ENCODE results near the gene LAMTOR5.
"Not testable (repeated sequence)": the region's sequence is repeated elsewhere in the genome, so short reads cannot be mapped to it uniquely, and the experiment has no call there.

The LAMTOR5 gene

GRCh38 chr1:110409316-110409715 is 1.8 kb upstream of the LAMTOR5 start:
- WGBS, 2 donors (ENCODE audit: extremely low coverage in 2 of 2, insufficient read length in 2 of 2, insufficient replicate concordance in 1 of 2): no CpG with 5 or more reads among the region's 6 CpGs
- H4K8ac ChIP-seq (ENCODE audit: low read depth, low read length): no peak overlapping the region

GRCh38 chr1:110408488-110408887 is 994 bp upstream of the LAMTOR5 start:
- Histone ChIP-seq H3K18ac (ENCODE audit: low read length) (no peak overlapping the region), H2AK5ac (ENCODE audit: low read depth, low read length) (no peak overlapping the region), H3K36me3 (replicated peaks in 1 of 2; ENCODE audit: control insufficient read depth in 2 of 2, insufficient read depth in 2 of 2, low read length in 2 of 2) (peaks cover 2 to 27% of the 10 kb centered on the region in 2 donors), H3K27me3 (ENCODE audit: control insufficient read depth in 3 of 3, insufficient read depth in 3 of 3, low read depth in 1 of 3, low read length in 3 of 3) (peaks cover 0 to 2% (median 0%) of the 10 kb centered on the region in 3 experiments), H2BK12ac (ENCODE audit: low read length) (no peak overlapping the region), H3K9ac (ENCODE audit: low read depth, low read length, poor library complexity) (no peak overlapping the region), H3K14ac (ENCODE audit: low read length) (no peak overlapping the region), H3K4me1 (ENCODE audit: control insufficient read depth in 2 of 2, insufficient read depth in 1 of 2, low read depth in 1 of 2, low read length in 2 of 2) (peaks cover 0 to 3% of the 10 kb centered on the region in 2 donors), H3K4ac (ENCODE audit: low read length) (no peak overlapping the region), H4K91ac (ENCODE audit: low read depth, low read length, poor library complexity) (no peak overlapping the region), H2AFZ (ENCODE audit: low read length) (no peak overlapping the region), H2BK120ac (ENCODE audit: low read depth, low read length) (no peak overlapping the region), H2BK5ac (ENCODE audit: low read length) (no peak overlapping the region), H3K79me1 (ENCODE audit: low read depth, low read length) (peaks cover 3% of the 10 kb centered on the region), H4K8ac (ENCODE audit: low read depth, low read length) (no peak overlapping the region), H3K4me3 (ENCODE audit: low read length in 2 of 2) (peak overlapping the region in 1 of 2 donors; percentile 74), H3K27ac (replicated peaks; ENCODE audit: low read length) (no peak overlapping the region), H3K23ac (ENCODE audit: low read depth, low read length, poor library complexity) (no peak overlapping the region), H2BK15ac (ENCODE audit: low read length) (no peak overlapping the region), H3K4me2 (ENCODE audit: insufficient read depth, low read length, poor library complexity, severe bottlenecking) (no peak overlapping the region), H3K9me3 (replicated peaks in 1 of 2; ENCODE audit: control insufficient read depth in 2 of 2, insufficient read depth in 1 of 2, low read depth in 1 of 2, low read length in 2 of 2) (no peaks in the 10 kb centered on the region)
- DNase-seq (ENCODE audit: low spot score): no peak
- WGBS, 2 donors (ENCODE audit: extremely low coverage in 2 of 2, insufficient read length in 2 of 2, insufficient replicate concordance in 1 of 2): no CpG with 5 or more reads among the region's 8 CpGs

More at GRCh38 chr1:110409316-110409715, 1.8 kb upstream of the LAMTOR5 start:
- Histone ChIP-seq H2BK120ac (ENCODE audit: low read depth, low read length) (no peak overlapping the region), H3K4me2 (ENCODE audit: insufficient read depth, low read length, poor library complexity, severe bottlenecking) (no peak overlapping the region), H3K79me1 (ENCODE audit: low read depth, low read length) (peaks cover 3% of the 10 kb centered on the region), H2BK15ac (ENCODE audit: low read length) (no peak overlapping the region), H3K27me3 (ENCODE audit: control insufficient read depth in 3 of 3, insufficient read depth in 3 of 3, low read depth in 1 of 3, low read length in 3 of 3) (peaks cover 0 to 2% (median 0%) of the 10 kb centered on the region in 3 experiments), H3K18ac (ENCODE audit: low read length) (no peak overlapping the region), H2BK5ac (ENCODE audit: low read length) (no peak overlapping the region), H3K27ac (replicated peaks; ENCODE audit: low read length) (no peak overlapping the region), H4K91ac (ENCODE audit: low read depth, low read length, poor library complexity) (no peak overlapping the region), H3K9me3 (replicated peaks in 1 of 2; ENCODE audit: control insufficient read depth in 2 of 2, insufficient read depth in 1 of 2, low read depth in 1 of 2, low read length in 2 of 2) (no peaks in the 10 kb centered on the region), H3K14ac (ENCODE audit: low read length) (no peak overlapping the region), H3K4ac (ENCODE audit: low read length) (no peak overlapping the region), H2AK5ac (ENCODE audit: low read depth, low read length) (no peak overlapping the region), H2BK12ac (ENCODE audit: low read length) (no peak overlapping the region), H3K36me3 (replicated peaks in 1 of 2; ENCODE audit: control insufficient read depth in 2 of 2, insufficient read depth in 2 of 2, low read length in 2 of 2) (peaks cover 0 to 18% of the 10 kb centered on the region in 2 donors), H3K4me3 (ENCODE audit: low read length in 2 of 2) (no peak overlapping the region), H3K4me1 (ENCODE audit: control insufficient read depth in 2 of 2, insufficient read depth in 1 of 2, low read depth in 1 of 2, low read length in 2 of 2) (peaks cover 0 to 3% of the 10 kb centered on the region in 2 donors), H3K9ac (ENCODE audit: low read depth, low read length, poor library complexity) (no peak overlapping the region), H3K23ac (ENCODE audit: low read depth, low read length, poor library complexity) (no peak overlapping the region), H2AFZ (ENCODE audit: low read length) (no peak overlapping the region)
- no peak for DNase-seq (ENCODE audit: low spot score)

DNA sequence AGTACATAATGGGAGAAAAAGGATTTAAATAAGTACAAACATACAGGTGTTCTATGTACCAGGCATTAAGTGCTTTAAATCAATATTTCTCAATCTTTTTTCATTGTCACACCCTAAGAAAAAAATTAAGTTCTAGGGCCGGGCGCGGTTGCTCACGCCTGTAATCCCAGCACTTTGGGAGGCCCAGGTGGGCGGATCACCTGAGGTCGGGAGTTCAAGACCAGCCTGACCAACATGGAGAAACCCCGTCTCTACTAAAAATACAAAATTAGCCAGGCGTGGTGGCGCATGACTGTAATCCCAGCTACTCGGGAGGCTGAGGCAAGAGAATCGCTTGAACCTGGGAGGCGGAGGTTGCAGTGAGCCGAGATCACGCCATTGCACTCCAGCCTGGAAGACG is 1.1 kb downstream of the LAMTOR5 start:
- not testable (repeated sequence) for DNase-seq (ENCODE audit: low spot score); H3K9ac ChIP-seq (ENCODE audit: low read depth, low read length, poor library complexity); H2AK5ac ChIP-seq (ENCODE audit: low read depth, low read length); H3K14ac ChIP-seq (ENCODE audit: low read length); H3K27ac ChIP-seq (replicated peaks; ENCODE audit: low read length); H2BK5ac ChIP-seq (ENCODE audit: low read length); H3K9me3 ChIP-seq (replicated peaks in 1 of 2; ENCODE audit: control insufficient read depth in 2 of 2, insufficient read depth in 1 of 2, low read depth in 1 of 2, low read length in 2 of 2); H2AFZ ChIP-seq (ENCODE audit: low read length); H3K4me2 ChIP-seq (ENCODE audit: insufficient read depth, low read length, poor library complexity, severe bottlenecking); H3K79me1 ChIP-seq (ENCODE audit: low read depth, low read length); H3K18ac ChIP-seq (ENCODE audit: low read length); H3K27me3 ChIP-seq (ENCODE audit: control insufficient read depth in 3 of 3, insufficient read depth in 3 of 3, low read depth in 1 of 3, low read length in 3 of 3); H4K8ac ChIP-seq (ENCODE audit: low read depth, low read length); H3K23ac ChIP-seq (ENCODE audit: low read depth, low read length, poor library complexity); H3K4me1 ChIP-seq (ENCODE audit: control insufficient read depth in 2 of 2, insufficient read depth in 1 of 2, low read depth in 1 of 2, low read length in 2 of 2); H2BK12ac ChIP-seq (ENCODE audit: low read length); H2BK15ac ChIP-seq (ENCODE audit: low read length); H2BK120ac ChIP-seq (ENCODE audit: low read depth, low read length); H4K91ac ChIP-seq (ENCODE audit: low read depth, low read length, poor library complexity); H3K4ac ChIP-seq (ENCODE audit: low read length)
- peak overlapping the region in 1 of 2 donors; percentile 74 for H3K4me3 ChIP-seq (ENCODE audit: low read length in 2 of 2)
- no CpG with 5 or more reads among the region's 15 CpGs for WGBS, 2 donors (ENCODE audit: extremely low coverage in 2 of 2, insufficient read length in 2 of 2, insufficient replicate concordance in 1 of 2)
- peaks cover 6 to 47% of the 10 kb centered on the region in 2 donors for H3K36me3 ChIP-seq (replicated peaks in 1 of 2; ENCODE audit: control insufficient read depth in 2 of 2, insufficient read depth in 2 of 2, low read length in 2 of 2)

DNA sequence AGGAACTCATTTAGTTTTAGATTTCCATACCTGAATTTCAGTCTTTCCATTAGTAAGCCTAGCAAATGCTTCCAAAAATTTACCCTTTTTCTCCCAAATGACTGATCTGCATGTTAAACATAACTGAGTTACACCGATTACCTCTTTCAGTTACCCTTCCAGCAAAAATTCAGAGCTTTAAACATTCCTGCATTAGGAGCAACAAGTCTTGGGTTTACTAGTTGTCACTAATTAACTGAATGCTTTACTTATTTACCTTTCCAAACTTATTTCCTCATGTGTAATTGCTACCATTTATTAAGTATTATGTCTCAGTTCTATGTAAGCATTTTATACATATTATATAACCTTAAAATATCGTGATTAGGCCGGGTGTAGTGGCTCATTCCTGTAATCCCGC is 3.1 kb downstream of the LAMTOR5 start:
- no peak overlapping the region for H3K27ac ChIP-seq (replicated peaks; ENCODE audit: low read length)
- peaks cover 3% of the 10 kb centered on the region for H3K79me1 ChIP-seq (ENCODE audit: low read depth, low read length)
- H4K8ac ChIP-seq (ENCODE audit: low read depth, low read length): no peak overlapping the region
- peaks cover 0 to 2% (median 0%) of the 10 kb centered on the region in 3 experiments for H3K27me3 ChIP-seq (ENCODE audit: control insufficient read depth in 3 of 3, insufficient read depth in 3 of 3, low read depth in 1 of 3, low read length in 3 of 3)
- H2BK5ac ChIP-seq (ENCODE audit: low read length): no peak overlapping the region
- H3K36me3 ChIP-seq (replicated peaks in 1 of 2; ENCODE audit: control insufficient read depth in 2 of 2, insufficient read depth in 2 of 2, low read length in 2 of 2): peaks cover 8 to 65% of the 10 kb centered on the region in 2 donors
- no peak overlapping the region for H4K91ac ChIP-seq (ENCODE audit: low read depth, low read length, poor library complexity)
- H3K4me3 ChIP-seq (ENCODE audit: low read length in 2 of 2): no peak overlapping the region
- H3K4me1 ChIP-seq (ENCODE audit: control insufficient read depth in 2 of 2, insufficient read depth in 1 of 2, low read depth in 1 of 2, low read length in 2 of 2): peaks cover 0 to 3% of the 10 kb centered on the region in 2 donors
- H2AFZ ChIP-seq (ENCODE audit: low read length): no peak overlapping the region
- H2BK15ac ChIP-seq (ENCODE audit: low read length): no peak overlapping the region
- no CpG with 5 or more reads among the region's 4 CpGs for WGBS, 2 donors (ENCODE audit: extremely low coverage in 2 of 2, insufficient read length in 2 of 2, insufficient replicate concordance in 1 of 2)
- H3K4me2 ChIP-seq (ENCODE audit: insufficient read depth, low read length, poor library complexity, severe bottlenecking): no peak overlapping the region
- no peak overlapping the region for H2AK5ac ChIP-seq (ENCODE audit: low read depth, low read length)
- no peak overlapping the region for H2BK120ac ChIP-seq (ENCODE audit: low read depth, low read length)
- H3K23ac ChIP-seq (ENCODE audit: low read depth, low read length, poor library complexity): no peak overlapping the region
- H2BK12ac ChIP-seq (ENCODE audit: low read length): no peak overlapping the region
- no peak for DNase-seq (ENCODE audit: low spot score)
- no peaks in the 10 kb centered on the region for H3K9me3 ChIP-seq (replicated peaks in 1 of 2; ENCODE audit: control insufficient read depth in 2 of 2, insufficient read depth in 1 of 2, low read depth in 1 of 2, low read length in 2 of 2)
- no peak overlapping the region for H3K18ac ChIP-seq (ENCODE audit: low read length)
- H3K9ac ChIP-seq (ENCODE audit: low read depth, low read length, poor library complexity): no peak overlapping the region
- no peak overlapping the region for H3K4ac ChIP-seq (ENCODE audit: low read length)
- H3K14ac ChIP-seq (ENCODE audit: low read length): no peak overlapping the region
